Activated CD4-positive, alpha-beta T cell treated with anti-CD3 and anti-CD28 coated beads, Interleukin-2, amount 50 U/mL, for 4 hours (primary cell): Measurements from ENCODE around the gene TMED10.

Source experiments
- DNase-seq, 2 experiments: peaks; one replicate each; pipeline ENCODE4 v3.0.0-alpha.2; 2020

TMED10 gene

DNA sequence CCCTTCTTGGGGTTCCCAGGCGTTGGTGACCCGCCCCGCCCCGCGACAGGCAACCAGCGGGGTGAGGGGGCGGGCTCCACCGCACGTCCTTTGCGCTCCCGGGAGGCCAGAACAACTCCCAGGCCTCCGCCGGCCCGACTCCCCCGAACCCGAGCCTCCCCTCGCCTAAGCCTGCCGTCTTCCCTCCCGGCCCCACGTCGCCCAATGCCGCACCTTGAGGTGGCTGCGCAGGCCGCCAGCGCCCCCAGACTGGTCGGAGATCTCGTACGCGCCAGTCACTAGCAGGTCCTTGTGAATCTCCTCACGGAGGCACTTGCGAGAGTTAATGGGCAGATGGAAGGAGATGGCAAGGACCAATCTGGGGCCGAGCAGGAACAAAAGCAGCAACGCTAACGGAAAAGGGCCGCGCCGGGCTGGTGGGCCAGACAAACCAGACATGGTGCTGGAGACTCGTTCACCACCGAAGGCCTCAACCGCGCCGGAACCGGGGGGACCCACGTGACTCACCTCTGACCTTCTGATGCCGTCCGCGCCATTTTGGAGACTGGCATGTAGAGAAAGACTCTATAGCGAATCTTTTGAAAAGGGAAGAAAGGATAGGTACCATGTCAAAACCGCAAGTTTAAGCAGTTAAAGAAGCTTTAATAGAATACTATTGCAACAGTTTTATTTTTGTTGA, at the start of gene TMED10:
TMED10 (minus strand) TSS at position 471 of the 679 bp plus-strand sequence; CDS start at position 438, 33 bp downstream.
- peak; percentile 87 to 88 for DNase-seq

DNA sequence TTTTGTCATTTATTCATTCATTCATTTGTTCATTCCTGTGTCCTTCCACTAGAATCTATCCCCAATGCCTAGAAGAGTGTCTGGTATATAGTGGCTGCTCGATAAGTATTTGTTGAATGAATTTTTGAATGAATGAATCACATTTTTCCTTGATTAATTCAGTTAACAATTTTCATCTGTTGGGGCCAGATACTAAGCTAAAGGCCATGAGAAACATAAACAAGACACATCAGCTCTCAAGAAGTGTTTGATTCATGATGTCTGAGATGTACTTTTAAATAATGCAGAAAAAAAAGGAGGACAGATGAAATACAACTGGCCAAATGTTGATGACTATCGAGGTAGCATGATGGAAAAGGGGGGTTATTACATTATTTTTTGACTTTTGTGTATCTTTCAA, 48.1 kb upstream of the TMED10 start:
- no peak for DNase-seq

DNA sequence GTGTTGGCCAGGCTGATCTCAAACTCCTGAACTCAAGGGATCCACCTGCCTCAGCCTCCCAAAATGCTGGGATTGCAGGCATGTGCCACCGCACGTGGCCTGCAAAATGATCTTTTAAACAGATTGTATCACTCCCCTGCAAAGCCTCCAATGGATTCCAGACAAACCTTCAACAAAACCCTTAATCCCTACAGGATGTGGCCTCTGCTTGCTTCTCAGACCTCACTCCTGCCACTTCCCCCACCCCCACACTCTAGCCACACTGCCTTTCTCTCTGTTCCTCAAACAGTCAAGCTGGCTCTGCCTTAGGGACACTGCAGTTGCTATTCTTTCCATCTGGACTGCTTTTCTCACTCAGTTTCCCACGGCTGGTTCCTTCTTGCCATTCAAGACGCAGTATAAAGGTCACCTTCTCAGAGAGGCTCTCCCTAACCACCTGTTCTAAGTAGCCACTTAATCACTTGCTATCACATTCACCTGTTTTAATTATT, 47.3 kb upstream of the TMED10 start:
- DNase-seq: no peak

DNA sequence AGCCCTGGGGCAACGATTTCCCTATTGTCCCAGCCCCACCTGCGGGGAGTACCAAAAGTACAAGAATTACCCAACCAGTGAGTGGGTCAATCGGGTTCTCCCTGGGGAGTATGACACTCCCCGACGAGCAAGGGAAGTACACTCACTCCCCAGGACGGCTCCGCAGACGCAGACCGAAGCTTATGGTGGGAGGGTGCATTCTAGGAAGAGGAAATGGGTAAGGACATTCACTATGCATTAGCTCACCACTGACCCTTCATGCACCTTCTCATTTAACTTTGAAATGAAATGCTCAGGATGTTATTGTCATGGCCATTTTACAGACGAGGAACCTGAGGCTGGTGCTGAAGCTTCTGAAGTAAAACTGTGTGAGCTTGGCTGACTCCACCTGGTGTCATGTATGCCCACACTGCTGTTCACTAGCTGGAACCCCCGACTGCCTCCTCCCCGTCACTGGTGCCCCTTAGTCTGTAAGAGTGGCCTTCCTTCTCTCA, 45.8 kb upstream of the TMED10 start:
- no peak for DNase-seq

DNA sequence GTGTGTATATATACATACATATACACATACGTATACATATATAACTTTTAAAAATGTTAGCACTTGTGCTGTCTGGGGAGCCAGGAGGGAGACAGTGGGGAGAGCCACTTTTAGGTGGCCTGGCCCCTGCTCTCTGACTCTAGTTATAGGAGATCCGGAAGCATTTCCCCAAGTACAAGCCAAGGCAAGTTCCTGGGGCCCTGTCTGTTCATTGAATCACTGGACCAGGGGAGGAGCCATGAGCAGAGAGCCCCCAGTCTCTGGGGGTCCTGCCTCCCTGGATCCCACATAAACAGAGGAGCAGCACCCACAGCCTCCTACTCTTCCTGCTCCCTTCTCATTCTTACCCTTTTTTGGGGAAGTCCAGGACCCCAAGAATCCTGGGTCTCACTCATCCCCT, 45.4 kb upstream of the TMED10 start:
- DNase-seq: no peak

DNA sequence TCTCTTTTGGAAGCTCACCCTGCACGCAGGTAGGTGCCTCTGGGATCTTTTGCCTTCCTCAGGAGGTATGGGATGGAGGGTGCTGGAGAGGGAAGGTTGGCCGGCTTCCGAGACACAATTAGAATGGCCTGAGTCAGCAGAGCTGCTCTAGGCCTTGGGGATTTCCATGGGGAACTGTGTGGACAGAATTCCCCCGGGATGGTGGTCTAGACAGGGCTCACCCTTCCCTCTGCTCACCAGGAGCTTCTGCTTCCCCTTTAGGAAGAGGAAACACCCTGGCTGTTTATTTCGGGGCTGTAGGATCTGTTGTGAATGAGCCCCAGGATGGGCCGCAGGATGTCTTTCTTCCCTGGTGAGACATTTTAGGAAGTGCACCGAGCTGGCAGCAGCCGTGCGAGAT, 43.7 kb upstream of the TMED10 start:
- no peak for DNase-seq

DNA sequence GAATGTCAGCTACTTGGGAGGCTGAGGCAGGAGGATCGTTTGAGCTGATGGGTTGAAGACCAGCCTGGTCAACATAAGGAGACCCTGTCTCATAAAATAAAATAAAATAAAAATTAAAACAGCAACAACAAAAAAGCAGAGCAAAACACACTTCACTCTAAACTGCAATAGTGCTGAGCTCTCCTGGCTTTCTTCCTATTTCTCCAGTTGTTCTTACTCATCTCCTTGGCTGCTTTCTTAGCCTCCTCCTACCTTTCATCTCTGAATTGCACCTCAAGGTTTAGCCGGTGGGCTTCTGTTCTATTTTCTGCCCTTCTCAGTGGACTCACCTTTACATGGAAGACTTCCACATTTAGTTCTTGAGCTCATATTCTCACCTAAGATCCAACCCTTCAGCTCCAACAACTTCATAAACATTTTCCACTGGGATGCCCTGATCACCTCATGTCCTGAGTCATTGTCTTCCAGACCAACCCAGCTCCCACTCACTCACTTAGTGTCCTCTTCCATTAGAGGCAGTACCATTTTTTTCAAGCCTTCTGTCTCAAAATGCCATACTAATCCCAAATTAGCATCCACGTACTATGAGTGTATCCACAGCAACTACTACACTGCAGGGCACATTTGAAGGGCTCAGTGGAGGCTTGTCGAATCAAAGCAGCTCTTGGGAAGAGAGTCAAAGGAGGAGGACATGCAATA, 41.2 kb upstream of the TMED10 start:
- no peak for DNase-seq

DNA sequence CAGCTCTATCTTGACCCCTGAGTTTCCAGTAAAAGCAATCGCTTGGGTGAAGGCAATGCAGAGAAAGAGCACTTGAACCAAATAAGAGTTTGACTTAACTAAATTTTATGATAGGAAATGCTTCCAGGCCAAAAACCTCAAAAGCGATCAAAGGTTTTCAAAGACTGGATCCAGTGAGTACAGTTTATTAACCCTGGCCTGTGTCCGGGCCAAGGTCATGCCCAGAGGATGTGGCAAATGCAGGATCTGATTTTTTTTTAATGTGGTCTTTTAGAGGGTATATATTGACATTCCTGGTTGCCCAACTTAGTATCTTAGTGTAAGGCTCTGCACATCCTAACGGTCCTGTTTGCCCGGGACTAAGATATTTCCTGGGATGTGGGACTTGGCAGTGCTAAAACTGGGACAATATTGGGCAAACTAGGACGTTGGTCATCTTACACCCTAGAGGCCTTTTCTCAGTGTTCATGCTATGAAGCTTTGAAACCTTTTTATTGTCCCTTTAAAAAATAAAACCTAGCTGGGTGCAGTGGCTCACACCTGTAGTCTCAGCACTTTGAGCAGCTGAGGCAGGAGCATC, 40.1 kb upstream of the TMED10 start:
- no peak for DNase-seq

DNA sequence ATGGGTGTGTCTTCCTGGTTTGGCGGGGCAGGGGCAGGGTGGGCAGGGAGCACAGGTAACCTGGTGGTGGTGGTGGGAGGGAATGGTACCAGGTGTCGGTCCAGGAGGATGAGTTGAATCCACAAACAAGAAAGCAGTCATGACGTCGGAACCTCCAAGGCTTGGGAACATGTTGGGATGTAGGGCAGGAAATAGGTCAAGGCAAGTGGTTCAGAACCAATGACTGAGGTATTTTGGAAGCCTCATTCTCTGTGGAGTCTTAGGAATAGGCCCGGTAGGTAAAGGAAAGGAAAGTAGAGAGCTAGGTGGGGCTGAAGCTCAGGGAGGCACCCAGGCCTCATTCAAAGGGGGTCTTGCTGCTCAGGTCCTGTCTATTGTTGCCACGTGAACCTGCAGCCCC, 39.1 kb upstream of the TMED10 start:
- no peak for DNase-seq

DNA sequence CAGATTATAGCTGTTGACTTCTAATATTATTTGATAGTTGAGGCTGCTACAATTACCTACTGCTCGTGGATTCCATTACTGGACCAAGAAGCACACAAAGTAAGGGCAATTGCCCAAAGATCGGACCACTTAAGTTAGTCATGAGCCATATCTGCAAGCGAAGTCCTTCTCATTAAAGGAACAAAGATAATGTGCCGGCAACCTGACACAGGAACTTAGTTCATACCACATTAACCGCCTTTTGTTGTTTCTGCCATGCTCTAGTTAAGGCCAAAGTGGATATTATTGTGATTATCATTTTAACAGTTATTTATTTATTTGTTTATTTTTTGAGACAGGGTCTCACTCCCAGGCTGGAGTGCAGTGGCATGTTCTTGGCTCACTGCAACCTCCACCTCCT, 38.1 kb upstream of the TMED10 start:
- DNase-seq: no peak

DNA sequence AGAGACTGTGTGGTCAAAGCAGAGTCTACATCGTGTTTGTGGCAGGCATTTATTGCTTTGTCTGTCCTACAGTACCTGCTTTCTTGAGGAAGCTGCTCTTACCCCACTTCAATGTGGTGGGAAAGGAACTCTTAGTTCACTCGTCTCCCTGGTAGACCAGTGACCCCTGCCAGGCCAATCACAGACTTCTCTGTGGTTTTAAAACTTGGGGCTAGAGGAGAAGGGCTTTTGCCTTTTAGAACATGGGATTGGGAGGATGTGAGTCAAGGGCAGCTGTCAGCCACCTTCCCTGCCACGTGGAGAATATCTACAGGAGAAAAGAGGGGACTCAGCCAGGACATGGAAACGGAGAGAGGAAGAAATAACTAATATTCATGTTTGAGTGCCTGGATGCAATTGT, 36.8 kb upstream of the TMED10 start:
- no peak for DNase-seq

DNA sequence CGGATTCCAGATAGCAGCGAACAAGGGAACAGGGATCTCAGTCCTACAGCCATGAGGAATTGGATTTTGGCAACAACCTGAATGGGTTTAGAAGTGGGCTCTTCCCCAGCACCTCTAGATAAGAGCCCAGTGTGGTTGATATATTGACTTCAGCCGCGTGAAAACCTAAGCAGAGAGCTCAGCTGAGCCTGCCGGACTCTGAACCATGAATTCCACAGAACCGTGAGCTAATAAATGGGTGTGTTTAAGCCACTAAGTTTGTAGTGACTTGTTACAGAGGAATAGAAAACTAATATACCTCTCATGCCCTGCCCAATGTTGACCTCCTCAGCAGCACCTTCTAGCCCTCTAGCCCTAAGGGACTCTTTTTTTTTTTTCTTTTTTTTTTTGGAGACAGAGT, 32.4 kb upstream of the TMED10 start:
- no peak for DNase-seq

DNA sequence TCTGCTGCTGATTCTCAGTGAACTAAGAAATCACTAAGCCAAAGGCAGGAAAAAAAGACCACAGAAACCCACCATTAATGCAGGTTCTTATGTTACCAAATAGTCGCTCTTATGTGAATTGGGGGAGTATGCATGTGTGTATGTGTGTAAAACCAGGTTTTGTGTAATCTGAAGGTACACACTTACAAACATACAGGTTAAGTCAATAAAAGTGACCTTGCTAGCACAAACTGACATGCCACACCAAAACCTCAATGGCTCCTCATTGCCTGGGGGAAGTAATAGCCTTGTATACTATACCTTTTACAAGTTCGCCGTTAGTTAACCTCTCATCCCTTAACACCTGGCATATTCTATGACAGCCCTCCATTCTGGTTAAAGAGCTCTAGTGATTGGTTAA, 29.8 kb upstream of the TMED10 start:
- no peak for DNase-seq

DNA sequence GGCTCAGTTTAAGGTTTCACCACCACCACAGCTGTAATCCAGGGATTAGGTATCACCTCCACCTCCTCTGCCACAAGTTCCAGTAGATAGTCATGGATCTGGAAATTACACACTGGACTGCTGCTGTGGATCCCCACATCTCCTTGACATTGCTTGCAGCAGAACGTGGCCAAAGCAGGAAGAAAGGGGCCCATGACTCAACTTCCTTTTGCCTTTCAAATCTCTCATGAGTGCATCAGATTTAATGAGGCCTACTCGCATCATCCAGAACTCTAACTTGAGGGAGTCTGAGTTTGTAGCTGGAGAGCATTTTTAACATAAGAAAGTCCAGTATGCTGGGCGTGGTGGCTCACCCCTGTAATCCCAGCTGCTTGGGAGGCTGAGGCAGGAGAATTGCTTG, 29.2 kb upstream of the TMED10 start:
- DNase-seq: no peak

DNA sequence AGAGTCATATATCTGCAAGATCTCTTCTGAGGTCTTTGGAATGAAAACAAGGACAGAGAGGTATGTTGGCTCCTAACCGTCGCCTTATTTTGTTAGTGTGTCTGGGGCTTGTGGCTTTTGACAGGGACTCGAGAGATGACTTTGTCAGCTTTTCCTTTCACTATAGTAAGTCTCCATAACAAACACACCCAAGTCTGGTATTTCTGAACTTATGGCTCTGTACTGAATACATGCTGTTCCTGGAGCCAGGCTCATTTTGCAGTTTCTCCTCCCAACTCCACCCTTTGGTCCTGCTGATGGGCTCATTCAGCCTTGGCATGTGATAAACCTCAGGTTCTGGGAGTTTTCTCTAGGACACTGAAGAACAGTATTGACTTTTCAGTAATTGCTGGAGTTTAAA, 27.7 kb upstream of the TMED10 start:
- no peak for DNase-seq

DNA sequence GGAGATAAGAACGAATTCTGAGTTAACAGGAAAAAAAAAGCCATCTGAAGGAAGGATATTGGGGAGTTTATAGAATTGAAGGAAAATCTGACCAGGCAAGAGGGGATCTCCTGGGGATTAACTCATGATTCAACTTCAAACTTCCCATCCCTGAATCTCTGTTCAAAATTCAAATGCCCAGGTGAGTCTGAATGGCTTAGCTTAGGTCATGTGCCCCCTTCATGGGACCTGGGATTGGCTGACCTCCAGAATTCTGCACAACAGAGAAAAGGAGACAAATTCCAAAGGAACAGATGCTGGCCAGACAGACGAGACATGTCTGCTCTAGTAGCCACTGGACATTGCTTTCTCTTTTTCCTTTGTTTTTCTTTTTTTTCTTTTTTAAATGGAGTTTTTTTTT, 26.2 kb upstream of the TMED10 start:
- no peak for DNase-seq

DNA sequence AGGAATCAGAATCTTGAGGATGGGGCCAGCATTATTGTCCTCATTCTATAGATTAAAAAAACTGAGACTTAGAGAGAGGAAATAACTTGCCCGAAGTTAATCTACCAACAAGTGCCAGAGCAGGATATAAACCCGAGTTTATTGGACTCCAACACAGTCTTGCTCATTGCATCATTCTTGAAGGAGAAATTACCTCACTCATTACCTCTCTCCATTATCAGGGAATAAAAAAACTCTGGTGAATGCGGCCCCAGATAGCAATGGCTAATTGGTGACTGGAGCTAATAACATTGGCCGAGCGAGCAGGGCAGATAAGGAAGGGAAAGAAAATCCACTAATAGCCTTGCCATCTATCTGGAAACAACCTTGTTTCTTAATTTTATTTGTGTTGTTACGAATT, 24.7 kb upstream of the TMED10 start:
- no peak for DNase-seq

DNA sequence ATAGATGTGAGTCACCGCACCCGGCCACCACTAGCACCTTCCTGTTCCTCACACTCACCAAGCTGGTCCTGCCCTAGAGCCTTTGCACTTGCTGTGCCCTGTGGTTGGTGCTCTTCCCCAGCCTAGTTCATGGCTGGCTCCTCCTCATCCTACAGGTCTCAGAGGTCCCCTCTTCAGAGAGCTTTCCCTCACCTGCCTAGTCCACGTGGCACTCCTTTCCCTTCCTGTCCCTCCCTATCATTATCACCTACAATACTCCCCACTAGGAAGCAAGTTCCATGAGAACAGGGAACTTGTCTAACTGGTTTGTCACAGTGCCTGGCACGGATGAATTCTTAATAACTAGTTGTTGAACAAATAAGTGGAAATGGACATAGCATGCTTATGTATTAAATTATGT, 24.0 kb upstream of the TMED10 start:
- DNase-seq: no peak

DNA sequence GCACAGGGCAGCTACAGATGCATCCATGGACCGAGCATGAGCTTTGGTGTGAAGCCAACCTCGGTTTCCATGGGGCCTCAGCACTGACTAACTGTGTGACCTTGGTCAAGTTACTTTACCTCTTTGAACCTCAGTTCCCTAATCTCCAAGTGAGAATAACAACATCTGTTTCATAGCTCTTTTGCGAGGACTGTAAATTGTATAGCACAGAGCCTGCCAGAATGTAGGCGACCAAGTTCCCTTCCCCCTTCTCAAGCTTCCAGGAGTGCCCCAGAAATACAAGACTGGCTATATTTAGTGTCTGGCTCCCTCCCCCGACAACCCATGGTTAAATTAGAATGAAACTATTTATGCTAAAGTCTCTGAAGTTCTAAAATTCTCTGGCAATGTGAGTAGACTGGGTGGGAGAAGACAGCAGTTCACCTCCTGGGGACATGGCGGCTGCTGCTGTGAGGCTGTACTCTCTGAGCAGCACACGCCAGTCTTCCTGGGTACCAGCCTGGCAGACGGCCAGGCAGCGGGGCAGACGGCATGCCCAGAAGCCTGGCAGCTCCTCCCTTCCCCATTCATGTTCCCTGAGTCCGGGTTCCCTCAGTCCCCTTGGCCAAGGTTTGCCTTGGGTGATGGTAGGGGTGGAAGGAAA, 22.0 kb upstream of the TMED10 start:
- DNase-seq: no peak

DNA sequence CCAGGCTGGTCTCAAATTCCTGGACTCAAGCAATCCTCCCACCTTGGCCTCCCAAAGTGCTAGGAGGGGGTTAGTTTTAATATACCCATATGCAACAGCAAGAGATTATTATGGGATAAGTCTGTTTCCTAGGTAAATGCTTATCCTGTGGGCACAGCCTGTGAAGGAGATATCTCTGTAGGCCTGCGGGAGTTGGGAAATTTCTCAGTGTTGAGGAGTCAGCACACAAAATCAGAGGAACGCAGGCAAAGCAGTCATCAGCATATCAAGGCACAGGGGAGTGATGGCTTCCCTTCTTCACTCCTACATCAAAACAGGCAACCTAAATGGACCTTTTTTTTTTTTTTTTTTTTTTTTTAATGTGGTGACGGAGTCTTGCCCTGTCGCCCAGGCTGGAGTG, 20.9 kb upstream of the TMED10 start:
- no peak for DNase-seq

DNA sequence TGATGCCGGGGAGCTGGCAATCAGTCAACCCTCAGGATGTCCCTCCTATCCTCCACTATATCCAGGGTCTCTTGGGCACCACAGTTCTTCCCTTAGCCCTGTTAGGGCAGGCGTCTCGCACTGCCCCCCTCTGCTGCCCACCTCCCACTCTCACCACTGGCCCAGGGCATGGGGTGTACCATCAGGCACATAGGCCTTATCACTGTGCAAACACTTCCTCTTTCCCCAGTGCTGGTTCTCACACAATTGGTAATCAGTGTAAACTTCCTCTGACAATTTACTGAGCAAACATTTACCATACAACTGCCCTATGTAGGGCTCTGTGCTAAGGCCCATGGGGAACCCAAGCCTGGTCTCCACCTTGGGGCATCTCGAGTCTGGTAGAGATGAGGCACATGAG, 20.1 kb upstream of the TMED10 start:
- DNase-seq: no peak

DNA sequence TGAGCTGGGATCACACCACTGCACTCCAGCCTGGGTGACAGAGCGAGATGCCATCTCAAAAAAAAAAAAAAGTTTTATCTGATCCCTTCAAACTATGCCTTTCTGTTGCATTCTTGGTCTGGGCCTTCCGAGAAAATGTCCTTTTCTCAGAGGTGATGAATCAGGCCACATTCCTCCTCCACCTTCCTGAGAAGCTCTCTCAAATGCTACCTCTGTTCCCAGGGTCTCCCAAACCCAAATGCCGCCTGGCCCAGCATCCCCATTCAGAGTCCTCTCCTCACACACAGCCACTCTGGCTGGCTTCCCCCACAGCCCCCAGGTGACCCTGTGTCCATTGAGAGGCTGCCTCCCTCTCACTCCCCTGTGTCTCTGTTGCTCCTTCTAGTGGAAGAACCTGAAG, 19.7 kb upstream of the TMED10 start:
- DNase-seq: no peak

DNA sequence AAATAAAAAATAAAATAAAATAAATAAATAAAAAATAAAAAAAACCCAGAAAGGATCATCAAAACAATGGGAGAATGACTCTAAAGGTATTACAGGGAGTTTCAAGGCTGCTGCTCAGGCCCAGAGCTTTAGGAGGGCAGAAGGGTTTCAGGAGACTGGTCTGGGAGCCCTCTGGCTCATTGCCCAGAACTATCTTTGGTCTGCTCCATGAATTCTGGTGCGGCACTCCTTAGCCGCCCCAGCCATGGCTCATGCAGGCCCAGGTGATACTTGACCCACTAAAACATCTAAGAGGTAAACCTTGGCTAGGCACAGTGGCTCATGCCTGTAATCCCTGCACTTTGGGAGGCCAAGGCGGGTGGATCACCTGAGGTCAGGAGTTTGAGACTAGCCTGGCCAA, 14.7 kb upstream of the TMED10 start:
- DNase-seq: no peak

DNA sequence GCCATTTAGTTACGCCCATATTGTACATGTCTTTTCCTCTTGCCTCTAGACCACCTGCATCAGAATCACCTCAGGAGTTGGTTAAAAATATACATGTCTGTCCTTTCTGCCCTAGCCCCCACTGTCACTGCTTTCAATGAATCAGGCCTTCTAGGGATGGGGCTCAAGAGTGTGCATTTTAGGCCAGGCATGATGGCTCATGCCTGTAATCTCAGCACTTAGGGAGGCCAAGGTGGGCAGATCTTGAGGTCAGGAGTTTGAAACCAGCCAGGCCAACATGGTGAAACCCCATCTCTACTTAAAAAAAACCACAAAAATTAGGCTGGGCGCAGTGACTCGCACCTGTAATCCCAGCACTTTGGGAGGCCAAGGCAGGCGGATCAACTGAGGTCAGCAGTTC, 13.6 kb upstream of the TMED10 start:
- no peak for DNase-seq
